HepG2 (cell line): ENCODE data around the gene TEAD4. TPM values are rescaled to one million over a fixed set of nuclear protein-coding genes. Genes with fewer than 3 reads are reported as not detected.

Experiments
- ARID4A ChIP-seq: sonication (generic); formaldehyde crosslinking; IDR thresholded peaks from 2 replicates; pipeline ENCODE4 v1.5.0; 2020; ENCODE audit warnings: mild to moderate bottlenecking, missing genetic modification reagents, borderline replicate concordance
- DPF2 ChIP-seq: sonication (generic); formaldehyde crosslinking; IDR thresholded peaks from 2 replicates; pipeline ENCODE4 v1.4.0; 2020; ENCODE audit warnings: mild to moderate bottlenecking, low read depth, missing genetic modification reagents, borderline replicate concordance
- FOXK1 ChIP-seq: sonication (generic); formaldehyde crosslinking; IDR thresholded peaks from 2 replicates; pipeline ENCODE4 v1.4.0; 2020; ENCODE audit warnings: low read depth, missing genetic modification reagents, borderline replicate concordance
- MED1 ChIP-seq: sonication (generic); formaldehyde crosslinking; IDR thresholded peaks from 2 replicates; pipeline ENCODE4 v1.4.0; 2020; ENCODE audit warnings: missing genetic modification reagents
- MYNN ChIP-seq: sonication (generic); formaldehyde crosslinking; IDR thresholded peaks from 2 replicates; pipeline ENCODE4 v1.4.0; 2020; ENCODE audit warnings: mild to moderate bottlenecking, low read depth, missing genetic modification reagents
- NCOR1 ChIP-seq: fragments of 200-600 bp; sonication (generic); IDR thresholded peaks from 2 replicates; pipeline ENCODE4 v1.7.0; 2017; ENCODE audit warnings: antibody characterized with exemption, low read length, borderline replicate concordance
- NR2C2 ChIP-seq: sonication (generic); formaldehyde crosslinking; IDR thresholded peaks from 2 replicates; pipeline ENCODE4 v1.4.0; 2020; ENCODE audit warnings: missing genetic modification reagents, mild to moderate bottlenecking, moderate library complexity, borderline replicate concordance
- NR2F6 ChIP-seq, 2 experiments: IDR thresholded peaks; 2 replicates each; pipeline ENCODE4 v1.6.1; 2016; ENCODE audit warnings: antibody characterized with exemption in 1 of 2, mild to moderate bottlenecking in 1 of 2
- SALL1 ChIP-seq: sonication (generic); formaldehyde crosslinking; IDR thresholded peaks from 2 replicates; pipeline ENCODE4 v1.8.0; 2022; ENCODE audit warnings: mild to moderate bottlenecking, missing genetic modification reagents
- SALL2 ChIP-seq: sonication (generic); formaldehyde crosslinking; IDR thresholded peaks from 2 replicates; pipeline ENCODE4 v1.8.1; 2023; ENCODE audit warnings: mild to moderate bottlenecking, missing genetic modification reagents, inconsistent platforms
- SAP130 ChIP-seq: IDR thresholded peaks from 2 replicates; pipeline ENCODE4 v1.6.1; 2016; ENCODE audit warnings: low read depth
- SOX13 ChIP-seq, 3 experiments: fragments of 450-650 bp in 1 of 3; sonication (generic) in 1 of 3; formaldehyde crosslinking in 1 of 3; IDR thresholded peaks in 2 of 3; conservative IDR thresholded peaks in 1 of 3; 2 replicates each; pipeline versions ENCODE4 v1.5.0 to v1.6.1; 2016 to 2020; ENCODE audit warnings: antibody characterized with exemption in 1 of 3, mild to moderate bottlenecking in 1 of 3, missing compliant biosample characterization in 1 of 3, missing genetic modification reagents in 1 of 3, moderate library complexity in 1 of 3
- ZBTB10 ChIP-seq: sonication (generic); formaldehyde crosslinking; IDR thresholded peaks from 2 replicates; pipeline ENCODE4 v1.4.0; 2020; ENCODE audit warnings: missing genetic modification reagents, borderline replicate concordance
- ZBTB7B ChIP-seq: sonication (generic); formaldehyde crosslinking; IDR thresholded peaks from 2 replicates; pipeline ENCODE4 v1.4.0; 2020; ENCODE audit warnings: missing genetic modification reagents
- polyA plus RNA-seq, 8 experiments: library from polyadenylated mRNA; depleted of rRNA in 3 of 8; stranded (reverse) in 7 of 8; unstranded in 1 of 8; fragments of >200 nt; fragmentation: Illumina TruSeq in 4 of 8; extraction: Trizol in 4 of 8; gene quantifications; 2 replicates each; pipeline versions ENCODE4 v1.2.1 to v1.2.3, GENCODE V29; 2011 to 2016; ENCODE audit warnings: low read depth in 4 of 8, missing spikeins in 1 of 8, mixed read lengths in 1 of 8; ENCODE audit not compliant: insufficient read depth in 1 of 8
- total RNA-seq, 5 experiments: library from RNA; depleted of rRNA; stranded (reverse); fragments of >200 nt; fragmentation: Illumina TruSeq; extraction: Trizol; gene quantifications; 2 replicates each; pipeline ENCODE4 v1.2.3, GENCODE V29; 2016; ENCODE audit warnings: low read depth in 1 of 5
- TF ChIP-seq, protein P1 (sequence below): IDR thresholded peaks from 2 replicates; pipeline ENCODE4 v1.4.0; 2020; ENCODE audit warnings: mild to moderate bottlenecking, missing genetic modification reagents
- TF ChIP-seq, protein P2 (sequence below): sonication (generic); formaldehyde crosslinking; IDR thresholded peaks from 2 replicates; pipeline ENCODE4 v1.5.0; 2020; ENCODE audit warnings: missing genetic modification reagents, mild to moderate bottlenecking, borderline replicate concordance

TEAD4 gene
- total and polyA plus RNA-seq, 2 of the 13 experiments (the other 11 are each of a cell fraction or from before 2014, with no cell fraction given): 45.0 to 69.4 TPM

- TF ChIP-seq FOXK1: 0 out of 2 replicates have a peak, but pooled peaks have one; percentile 16
- 0 out of 2 replicates have a peak, but pooled peaks have one; percentile 33 for TF ChIP-seq MED1 (CRISPR knock-in tag)
- TF ChIP-seq, protein P1, sequence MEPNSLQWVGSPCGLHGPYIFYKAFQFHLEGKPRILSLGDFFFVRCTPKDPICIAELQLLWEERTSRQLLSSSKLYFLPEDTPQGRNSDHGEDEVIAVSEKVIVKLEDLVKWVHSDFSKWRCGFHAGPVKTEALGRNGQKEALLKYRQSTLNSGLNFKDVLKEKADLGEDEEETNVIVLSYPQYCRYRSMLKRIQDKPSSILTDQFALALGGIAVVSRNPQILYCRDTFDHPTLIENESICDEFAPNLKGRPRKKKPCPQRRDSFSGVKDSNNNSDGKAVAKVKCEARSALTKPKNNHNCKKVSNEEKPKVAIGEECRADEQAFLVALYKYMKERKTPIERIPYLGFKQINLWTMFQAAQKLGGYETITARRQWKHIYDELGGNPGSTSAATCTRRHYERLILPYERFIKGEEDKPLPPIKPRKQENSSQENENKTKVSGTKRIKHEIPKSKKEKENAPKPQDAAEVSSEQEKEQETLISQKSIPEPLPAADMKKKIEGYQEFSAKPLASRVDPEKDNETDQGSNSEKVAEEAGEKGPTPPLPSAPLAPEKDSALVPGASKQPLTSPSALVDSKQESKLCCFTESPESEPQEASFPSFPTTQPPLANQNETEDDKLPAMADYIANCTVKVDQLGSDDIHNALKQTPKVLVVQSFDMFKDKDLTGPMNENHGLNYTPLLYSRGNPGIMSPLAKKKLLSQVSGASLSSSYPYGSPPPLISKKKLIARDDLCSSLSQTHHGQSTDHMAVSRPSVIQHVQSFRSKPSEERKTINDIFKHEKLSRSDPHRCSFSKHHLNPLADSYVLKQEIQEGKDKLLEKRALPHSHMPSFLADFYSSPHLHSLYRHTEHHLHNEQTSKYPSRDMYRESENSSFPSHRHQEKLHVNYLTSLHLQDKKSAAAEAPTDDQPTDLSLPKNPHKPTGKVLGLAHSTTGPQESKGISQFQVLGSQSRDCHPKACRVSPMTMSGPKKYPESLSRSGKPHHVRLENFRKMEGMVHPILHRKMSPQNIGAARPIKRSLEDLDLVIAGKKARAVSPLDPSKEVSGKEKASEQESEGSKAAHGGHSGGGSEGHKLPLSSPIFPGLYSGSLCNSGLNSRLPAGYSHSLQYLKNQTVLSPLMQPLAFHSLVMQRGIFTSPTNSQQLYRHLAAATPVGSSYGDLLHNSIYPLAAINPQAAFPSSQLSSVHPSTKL (CRISPR knock-in tag): peak; percentile 52; the same call in 1 of the 2 replicates
- TF ChIP-seq SALL1: 0 out of 2 replicates have a peak, but pooled peaks have one; percentile 23
- peak; percentile 47; the same call in 1 of the 2 replicates for TF ChIP-seq NCOR1
- 0 out of 2 replicates have a peak, but pooled peaks have one; percentile 29 for TF ChIP-seq ZBTB7B
- TF ChIP-seq SAP130 (CRISPR knock-in tag): peak; percentile 63; the same call in 1 of the 2 replicates
- TF ChIP-seq DPF2: peak; percentile 16; the same call in 1 of the 2 replicates
- TF ChIP-seq, protein P2, sequence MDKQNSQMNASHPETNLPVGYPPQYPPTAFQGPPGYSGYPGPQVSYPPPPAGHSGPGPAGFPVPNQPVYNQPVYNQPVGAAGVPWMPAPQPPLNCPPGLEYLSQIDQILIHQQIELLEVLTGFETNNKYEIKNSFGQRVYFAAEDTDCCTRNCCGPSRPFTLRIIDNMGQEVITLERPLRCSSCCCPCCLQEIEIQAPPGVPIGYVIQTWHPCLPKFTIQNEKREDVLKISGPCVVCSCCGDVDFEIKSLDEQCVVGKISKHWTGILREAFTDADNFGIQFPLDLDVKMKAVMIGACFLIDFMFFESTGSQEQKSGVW: no peak
- no peak for TF ChIP-seq SALL2 (CRISPR knock-in tag)
- TF ChIP-seq ZBTB10 (CRISPR knock-in tag): no peak
- TF ChIP-seq SOX13 (IDR thresholded peaks at IDR 0.05): no peak
- peak in 1 of 2 experiments; percentile 15; a peak in 1 of 4 replicates for TF ChIP-seq SOX13 (CRISPR knock-in tag; conservative IDR thresholded peaks at IDR 0.05 in 1 of 2, IDR thresholded peaks at IDR 0.05 in 1 of 2)
- TF ChIP-seq MYNN (CRISPR knock-in tag): no peak
- 0 out of 2 replicates have a peak, but pooled peaks have one; percentile 20 for TF ChIP-seq NR2F6 (IDR thresholded peaks at IDR 0.05)
- TF ChIP-seq NR2F6 (CRISPR knock-in tag; IDR thresholded peaks at IDR 0.05): 0 out of 2 replicates have a peak, but pooled peaks have one; percentile 23
- TF ChIP-seq NR2C2 (CRISPR knock-in tag): peak; percentile 37; the same call in 1 of the 2 replicates
- TF ChIP-seq ARID4A (CRISPR knock-in tag): peak; percentile 20; the same call in 1 of the 2 replicates
Observed at GRCh38 chr12:2967651-2968050, 8.5 kb downstream of the TEAD4 start (continued).
